Fibroblast of lung (primary cell): ENCODE measurements around the gene SEMA4D. TPM values are rescaled to one million over a fixed set of nuclear protein-coding genes. Genes with fewer than 3 reads are reported as not detected.

Experiments used
- DNase-seq, 2 donors: peaks; one replicate each; pipeline versions ENCODE4 v3.0.0 to v3.0.0-alpha.2; 2010; ENCODE audit warnings: low read depth in 2 of 2
- H2AFZ ChIP-seq: 2 replicates; pipeline ENCODE4 v1.5.1; 2012; ENCODE audit warnings: low read length, control low read depth, inconsistent platforms
- H3K27ac ChIP-seq: 2 replicates; pipeline ENCODE4 v1.5.1; 2011; ENCODE audit warnings: low read length, control low read depth; ENCODE audit not compliant: insufficient read depth
- H3K27me3 ChIP-seq: 2 replicates; pipeline ENCODE4 v1.5.1; 2011; ENCODE audit warnings: mild to moderate bottlenecking, low read length; ENCODE audit not compliant: control insufficient read depth, insufficient read depth
- H3K36me3 ChIP-seq: 2 replicates; pipeline ENCODE4 v1.5.1; 2011; ENCODE audit warnings: low read length; ENCODE audit not compliant: control insufficient read depth, insufficient read depth
- H3K4me1 ChIP-seq: 2 replicates; pipeline ENCODE4 v1.5.1; 2011; ENCODE audit warnings: low read length; ENCODE audit not compliant: control insufficient read depth, insufficient read depth; ENCODE audit errors: extremely low read depth
- H3K4me2 ChIP-seq: 2 replicates; pipeline ENCODE4 v1.5.1; 2011; ENCODE audit warnings: low read length, control low read depth; ENCODE audit not compliant: insufficient read depth; ENCODE audit errors: extremely low read depth
- H3K4me3 ChIP-seq, 4 experiments: fragments of 200-600 bp in 1 of 4; sonication (generic) in 1 of 4; replicated peaks in 1 of 4; 2 replicates each; pipeline ENCODE4 v1.5.1; 2011 to 2016; ENCODE audit warnings: low read length in 4 of 4, low read depth in 3 of 4, mild to moderate bottlenecking in 3 of 4, control low read depth in 2 of 4, inconsistent platforms in 1 of 4, mixed read lengths in 1 of 4; ENCODE audit not compliant: insufficient read depth in 1 of 4; ENCODE audit errors: control extremely low read depth in 1 of 4
- H3K79me2 ChIP-seq: 2 replicates; pipeline ENCODE4 v1.5.1; 2012; ENCODE audit warnings: mild to moderate bottlenecking, low read length, inconsistent platforms; ENCODE audit not compliant: control insufficient read depth, insufficient read depth
- H3K9ac ChIP-seq: 2 replicates; pipeline ENCODE4 v1.5.1; 2011; ENCODE audit warnings: mild to moderate bottlenecking, low read length, control low read depth; ENCODE audit not compliant: insufficient read depth
- H3K9me3 ChIP-seq: 2 replicates; pipeline ENCODE4 v1.5.1; 2012; ENCODE audit warnings: low read depth, low read length; ENCODE audit not compliant: control insufficient read depth, insufficient read depth
- H4K20me1 ChIP-seq: 2 replicates; pipeline ENCODE4 v1.5.1; 2011; ENCODE audit warnings: low read length; ENCODE audit not compliant: control insufficient read depth, insufficient read depth; ENCODE audit errors: extremely low read depth
- CTCF ChIP-seq, 2 donors: IDR thresholded peaks in 1 of 2; conservative IDR thresholded peaks in 1 of 2; 1 replicate in 1 of 2; 2 replicates in 1 of 2; pipeline ENCODE4 v1.5.1; 2011 to 2012; ENCODE audit warnings: low read length in 2 of 2, control low read depth in 1 of 2, inconsistent platforms in 1 of 2, low read depth in 1 of 2, mild to moderate bottlenecking in 1 of 2
- EZH2 ChIP-seq: IDR thresholded peaks from 2 replicates; pipeline ENCODE4 v1.5.1; 2012; ENCODE audit warnings: low read length, control low read depth, mild to moderate bottlenecking; ENCODE audit errors: missing control alignments
- polyA plus RNA-seq, 2 donors: library from polyadenylated mRNA; depleted of rRNA in 1 of 2; stranded (reverse) in 1 of 2; unstranded in 1 of 2; fragments of >200 nt; gene quantifications; 2 replicates each; pipeline ENCODE4 v1.2.1, GENCODE V29; 2011 to 2012; ENCODE audit warnings: missing spikeins in 1 of 2
- total RNA-seq: library from RNA; depleted of rRNA; stranded (reverse); fragments of >200 nt; gene quantifications from 2 replicates; pipeline ENCODE4 v1.2.1, GENCODE V29; 2014

The SEMA4D gene
- total and polyA plus RNA-seq, 2 donors (not counting 1 experiment from before 2014, with no cell fraction given) = 0.67 to 2.6 TPM

GRCh38 chr9:89448821-89449220 is 49.1 kb downstream of the SEMA4D start:
- Histone ChIP-seq H3K27me3 (no peaks in the 10 kb centered on the region), H2AFZ (no peak overlapping the region), H3K27ac (no peak overlapping the region), H3K4me3 (no peak overlapping the region), H3K79me2 (no peaks in the 10 kb centered on the region), H3K36me3 (no peaks in the 10 kb centered on the region), H3K9me3 (no peaks in the 10 kb centered on the region), H3K9ac (no peak overlapping the region), H4K20me1 (no peaks in the 10 kb centered on the region), H3K4me2 (no peak overlapping the region), H3K4me1 (no peaks in the 10 kb centered on the region)
- no peak for TF ChIP-seq CTCF (conservative IDR thresholded peaks at IDR 0.05 in 1 of 2, IDR thresholded peaks at IDR 0.05 in 1 of 2; ENCODE audit: low read depth in 1 of 2, low read length in 2 of 2)
- no peak for TF ChIP-seq EZH2
- no peak for DNase-seq

- Histone ChIP-seq H4K20me1 (no peaks in the 10 kb centered on the region), H3K79me2 (no peaks in the 10 kb centered on the region), H3K4me3 (no peak overlapping the region), H3K27ac (no peak overlapping the region), H3K36me3 (no peaks in the 10 kb centered on the region), H3K27me3 (no peaks in the 10 kb centered on the region), H3K4me1 (no peaks in the 10 kb centered on the region), H3K9me3 (no peaks in the 10 kb centered on the region), H3K4me2 (no peak overlapping the region), H3K9ac (no peak overlapping the region), H2AFZ (no peak overlapping the region)
- no peak for TF ChIP-seq EZH2
- no peak for TF ChIP-seq CTCF (conservative IDR thresholded peaks at IDR 0.05 in 1 of 2, IDR thresholded peaks at IDR 0.05 in 1 of 2; ENCODE audit: low read depth in 1 of 2, low read length in 2 of 2)
- DNase-seq = no peak
Observed at GRCh38 chr9:89448381-89448780, 49.5 kb downstream of the SEMA4D start.

GRCh38 chr9:89447416-89447815 is 50.5 kb downstream of the SEMA4D start:
- H3K4me1 ChIP-seq = no peaks in the 10 kb centered on the region

More at GRCh38 chr9:89447416-89447815, 50.5 kb downstream of the SEMA4D start:
- H3K4me2 ChIP-seq = no peak overlapping the region
- DNase-seq = no peak
- no peaks in the 10 kb centered on the region for H3K79me2 ChIP-seq
- no peak overlapping the region for H3K4me3 ChIP-seq
- H3K9me3 ChIP-seq = no peaks in the 10 kb centered on the region
- TF ChIP-seq EZH2 (no peak), CTCF (conservative IDR thresholded peaks at IDR 0.05 in 1 of 2, IDR thresholded peaks at IDR 0.05 in 1 of 2; ENCODE audit: low read depth in 1 of 2, low read length in 2 of 2) (no peak)
- no peak overlapping the region for H3K27ac ChIP-seq
- no peaks in the 10 kb centered on the region for H4K20me1 ChIP-seq
- no peaks in the 10 kb centered on the region for H3K36me3 ChIP-seq
- no peaks in the 10 kb centered on the region for H3K27me3 ChIP-seq
- H3K9ac ChIP-seq = no peak overlapping the region
- H2AFZ ChIP-seq = no peak overlapping the region
